Gastrocnemius medialis (tissue), 4 donors: ENCODE data around the gene EPB42. TPM values are rescaled to one million over a fixed set of nuclear protein-coding genes. Genes with fewer than 3 reads are reported as not detected.

ENCODE experiments used
- ATAC-seq, 2 donors: fragments of 150-250 bp; one replicate each; pipeline ENCODE4 v1.9.1; 2016
- DNase-seq, 2 donors: peaks; one replicate each; pipeline ENCODE4 v3.0.0-alpha.2; 2019
- H3K27ac ChIP-seq, 4 donors: fragments of 200-600 bp; sonication (generic); 1 replicate in 1 of 4; 2 replicates in 3 of 4; pipeline ENCODE4 v1.5.1; 2016 to 2018; ENCODE audit warnings: mild to moderate bottlenecking in 2 of 4, moderate library complexity in 1 of 4
- H3K27me3 ChIP-seq, 3 donors: fragments of 200-600 bp; sonication (generic) in 2 of 3; 1 replicate in 1 of 3; 2 replicates in 2 of 3; pipeline versions ENCODE4 v1.5.1 to v1.6.0; 2016 to 2019; ENCODE audit warnings: mild to moderate bottlenecking in 1 of 3, moderate library complexity in 1 of 3
- H3K36me3 ChIP-seq, 2 donors: fragments of 200-600 bp; sonication (generic) in 1 of 2; one replicate each; pipeline ENCODE4 v1.5.1; 2017 to 2018
- H3K4me1 ChIP-seq, 2 donors: fragments of 200-600 bp; sonication (generic) in 1 of 2; one replicate each; pipeline ENCODE4 v1.5.1; 2016 to 2017; ENCODE audit warnings: mild to moderate bottlenecking in 2 of 2
- H3K4me3 ChIP-seq, 4 donors: fragments of 200-600 bp; sonication (generic) in 3 of 4; 1 replicate in 1 of 4; 2 replicates in 3 of 4; pipeline ENCODE4 v1.5.1; 2016 to 2019; ENCODE audit warnings: mild to moderate bottlenecking in 2 of 4
- H3K9me3 ChIP-seq, 3 donors: fragments of 200-600 bp; sonication (generic) in 2 of 3; 1 replicate in 1 of 3; 2 replicates in 2 of 3; pipeline ENCODE4 v1.5.1; 2016 to 2019
- POLR2A ChIP-seq, 2 donors: fragments of 450-650 bp; IDR thresholded peaks; one replicate each; pipeline ENCODE4 v1.6.1; 2017; ENCODE audit warnings: antibody characterized with exemption in 2 of 2, mild to moderate bottlenecking in 2 of 2, moderate library complexity in 2 of 2
- in situ Hi-C, 4 donors: fragments of 200-750 bp; cut with MboI; loops; one replicate each; pipeline versions ENCODE4 v1.15.0 to v1.8.0; 2017; ENCODE audit warnings: low sequenced_read_pairs in 4 of 4
- intact Hi-C: fragments of 100-400 bp; cut with DNase I; formaldehyde crosslinking; loops from one replicate; pipeline ENCODE4 v1.15.1; 2023; ENCODE audit warnings: low total_unique reads
- total RNA-seq, 4 donors: library from RNA; depleted of rRNA; stranded (reverse); fragments of >200 nt; gene quantifications; one replicate each; pipeline versions ENCODE4 v1.1.0 to v1.2.3, GENCODE V29; 2016
- TF ChIP-seq, protein P1 (sequence below), 5 experiments: fragments of 450-650 bp in 3 of 5; fragments of 200-600 bp in 2 of 5; sonication (generic) in 2 of 5; IDR thresholded peaks in 4 of 5; conservative IDR thresholded peaks in 1 of 5; 1 replicate in 4 of 5; 2 replicates in 1 of 5; pipeline ENCODE4 v1.5.1; 2016 to 2019; ENCODE audit warnings: antibody characterized with exemption in 5 of 5, mild to moderate bottlenecking in 3 of 5, moderate library complexity in 3 of 5

Gene EPB42
- total RNA-seq, 4 donors from 2014 or later, result not detected

GRCh38 chr15:43250785-43251184 is 30.0 kb upstream of the EPB42 start:
- intact Hi-C loops, result no loop called here
- ATAC-seq, result no peak
- TF ChIP-seq, protein P1, sequence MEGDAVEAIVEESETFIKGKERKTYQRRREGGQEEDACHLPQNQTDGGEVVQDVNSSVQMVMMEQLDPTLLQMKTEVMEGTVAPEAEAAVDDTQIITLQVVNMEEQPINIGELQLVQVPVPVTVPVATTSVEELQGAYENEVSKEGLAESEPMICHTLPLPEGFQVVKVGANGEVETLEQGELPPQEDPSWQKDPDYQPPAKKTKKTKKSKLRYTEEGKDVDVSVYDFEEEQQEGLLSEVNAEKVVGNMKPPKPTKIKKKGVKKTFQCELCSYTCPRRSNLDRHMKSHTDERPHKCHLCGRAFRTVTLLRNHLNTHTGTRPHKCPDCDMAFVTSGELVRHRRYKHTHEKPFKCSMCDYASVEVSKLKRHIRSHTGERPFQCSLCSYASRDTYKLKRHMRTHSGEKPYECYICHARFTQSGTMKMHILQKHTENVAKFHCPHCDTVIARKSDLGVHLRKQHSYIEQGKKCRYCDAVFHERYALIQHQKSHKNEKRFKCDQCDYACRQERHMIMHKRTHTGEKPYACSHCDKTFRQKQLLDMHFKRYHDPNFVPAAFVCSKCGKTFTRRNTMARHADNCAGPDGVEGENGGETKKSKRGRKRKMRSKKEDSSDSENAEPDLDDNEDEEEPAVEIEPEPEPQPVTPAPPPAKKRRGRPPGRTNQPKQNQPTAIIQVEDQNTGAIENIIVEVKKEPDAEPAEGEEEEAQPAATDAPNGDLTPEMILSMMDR (IDR thresholded peaks at IDR 0.05 in 4 of 5, conservative IDR thresholded peaks at IDR 0.05 in 1 of 5), result no peak
- TF ChIP-seq POLR2A (IDR thresholded peaks at IDR 0.05), result no peak
- no peak overlapping the region for H3K27ac ChIP-seq
- H3K36me3 ChIP-seq, result no peaks in the 10 kb centered on the region
- H3K27me3 ChIP-seq, result no peaks in the 10 kb centered on the region
- H3K9me3 ChIP-seq, result no peaks in the 10 kb centered on the region
- in situ Hi-C loops, result no loop called here
- H3K4me3 ChIP-seq, result no peak overlapping the region
- H3K4me1 ChIP-seq, result no peaks in the 10 kb centered on the region
- DNase-seq, result no peak

GRCh38 chr15:43249699-43250203 is 28.9 kb upstream of the EPB42 start:
- Histone ChIP-seq H3K27me3 (no peaks in the 10 kb centered on the region), H3K27ac (no peak overlapping the region), H3K9me3 (no peaks in the 10 kb centered on the region), H3K36me3 (no peaks in the 10 kb centered on the region), H3K4me3 (no peak overlapping the region), H3K4me1 (no peaks in the 10 kb centered on the region)
- no peak for DNase-seq
- ATAC-seq, result no peak
- no peak for TF ChIP-seq POLR2A (IDR thresholded peaks at IDR 0.05)
- in situ Hi-C loops, result no loop called here
- intact Hi-C loops, result no loop called here

DNA sequence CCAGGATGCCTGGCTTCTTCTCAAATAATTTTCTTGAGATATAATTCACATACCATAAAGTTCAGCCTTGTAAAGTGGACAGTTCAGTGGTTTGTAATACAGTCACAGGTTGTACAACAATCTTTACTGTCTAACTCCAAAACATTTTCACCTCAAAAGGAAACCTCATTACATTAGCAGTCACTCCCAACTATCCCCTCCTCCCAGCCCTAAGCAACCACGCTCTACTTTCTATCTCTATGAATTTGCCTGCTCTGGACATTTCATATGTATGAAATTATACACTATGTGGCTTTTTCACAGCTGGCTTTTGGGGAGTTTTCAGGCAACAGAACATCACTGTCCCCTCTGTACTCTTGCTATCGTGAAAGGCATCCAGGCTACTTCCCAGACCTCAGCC is 28.4 kb upstream of the EPB42 start:
- no peaks in the 10 kb centered on the region for H3K9me3 ChIP-seq
- in situ Hi-C loops, result no loop called here
- no peaks in the 10 kb centered on the region for H3K36me3 ChIP-seq
- no peak for TF ChIP-seq POLR2A (IDR thresholded peaks at IDR 0.05)
- TF ChIP-seq, protein P1 (IDR thresholded peaks at IDR 0.05 in 4 of 5, conservative IDR thresholded peaks at IDR 0.05 in 1 of 5), result no peak
- intact Hi-C loops, result no loop called here
- H3K27me3 ChIP-seq, result no peaks in the 10 kb centered on the region
- H3K27ac ChIP-seq, result no peak overlapping the region
- ATAC-seq (no peak), DNase-seq (no peak)
- H3K4me1 ChIP-seq, result no peaks in the 10 kb centered on the region
- no peak overlapping the region for H3K4me3 ChIP-seq

GRCh38 chr15:43246261-43246774 is 25.5 kb upstream of the EPB42 start:
- TF ChIP-seq POLR2A (IDR thresholded peaks at IDR 0.05), result no peak
- DNase-seq (no peak), ATAC-seq (no peak)
- Histone ChIP-seq H3K27ac (no peak overlapping the region), H3K36me3 (no peaks in the 10 kb centered on the region), H3K4me3 (no peak overlapping the region), H3K4me1 (peaks cover 0 to 2% of the 10 kb centered on the region in 2 donors), H3K27me3 (no peaks in the 10 kb centered on the region), H3K9me3 (no peaks in the 10 kb centered on the region)
- intact Hi-C loops, result no loop called here
- in situ Hi-C loops, result no loop called here

DNA sequence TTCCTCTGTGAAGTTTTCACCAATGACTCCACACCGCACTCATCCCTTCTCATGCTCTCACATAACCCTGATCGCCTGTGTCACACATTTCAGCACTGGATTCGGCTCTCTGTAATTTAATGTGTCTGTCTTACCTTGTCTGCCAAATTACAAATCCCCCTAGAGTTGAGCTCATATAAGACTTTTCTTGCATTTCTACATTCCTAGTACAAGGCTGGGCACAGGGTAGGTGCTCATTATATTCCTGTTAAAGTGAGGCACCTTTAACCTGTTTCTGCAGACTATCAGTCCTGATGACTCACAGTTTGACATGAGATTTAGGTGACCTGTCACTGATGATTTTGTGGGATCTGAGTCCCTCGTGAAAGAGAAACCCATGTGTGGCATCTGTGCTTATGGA is 23.3 kb upstream of the EPB42 start:
- TF ChIP-seq, protein P1 (IDR thresholded peaks at IDR 0.05 in 4 of 5, conservative IDR thresholded peaks at IDR 0.05 in 1 of 5), result no peak
- TF ChIP-seq POLR2A (IDR thresholded peaks at IDR 0.05), result no peak
- Histone ChIP-seq H3K27ac (no peak overlapping the region), H3K9me3 (no peaks in the 10 kb centered on the region), H3K36me3 (no peaks in the 10 kb centered on the region), H3K27me3 (no peaks in the 10 kb centered on the region), H3K4me1 (peaks cover under 1 to 19% of the 10 kb centered on the region in 2 donors), H3K4me3 (no peak overlapping the region)
- intact Hi-C loops (no loop called here), in situ Hi-C loops (no loop called here)
- ATAC-seq (no peak), DNase-seq (no peak)
